ENCODE results near the gene PIEZO2. TPM values are rescaled to one million over a fixed set of nuclear protein-coding genes. Genes with fewer than 3 reads are reported as not detected.
"Not testable (repeated sequence)": the region's sequence is repeated elsewhere in the genome, so short reads cannot be mapped to it uniquely, and the experiment has no call there.

PIEZO2 gene
- polyA plus RNA-seq, 1 experiment: 2.8 TPM

DNA sequence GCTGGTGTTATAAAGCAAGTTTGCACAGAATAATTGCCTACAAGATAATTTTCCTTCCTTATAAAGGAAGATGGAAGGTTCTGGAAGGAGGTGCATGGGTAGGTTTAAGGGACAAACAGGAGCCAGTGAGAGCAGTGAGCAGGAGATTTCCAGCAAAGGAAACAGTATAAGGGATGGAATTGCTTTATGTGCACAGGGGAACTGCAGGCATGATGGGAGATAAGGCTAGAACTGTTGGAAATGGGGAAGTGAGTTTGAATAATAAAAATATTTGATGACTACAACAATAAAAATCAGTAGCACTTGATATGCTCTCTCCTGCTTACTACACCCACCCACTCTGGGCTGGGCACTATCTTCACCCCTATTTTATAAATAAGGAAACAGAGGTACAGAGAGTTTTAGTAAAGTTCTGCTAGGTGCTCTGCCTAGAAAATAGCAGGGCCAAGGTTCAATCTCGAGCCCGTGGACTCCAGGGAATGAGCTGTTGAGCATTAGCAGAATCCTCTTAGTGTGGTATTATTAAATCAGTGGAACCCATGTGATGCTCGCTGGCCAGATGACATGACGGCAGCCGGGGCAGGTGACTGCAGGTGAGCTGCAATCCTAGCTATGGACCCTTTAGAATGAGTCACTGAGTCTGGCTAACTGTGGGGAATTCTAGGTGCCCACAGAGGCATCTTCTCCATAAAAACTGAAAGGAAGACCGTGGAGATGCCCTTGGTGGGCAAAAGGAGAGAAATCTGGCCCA is 302.5 kb downstream of the PIEZO2 start:
- peaks cover 27% of the 10 kb centered on the region for H3K27me3 ChIP-seq (ENCODE audit: control insufficient read depth, insufficient read depth, low read length)
- ChIA-PET POLR2A (no interaction called here), CTCF (interaction anchor here (0.7 to 1.4 kb wide), 3 partner anchors 192 to 307 kb away, joined by 3 read pairs; no protein-coding TSS in a partner anchor)
- TF ChIP-seq CTCF (IDR thresholded peaks at IDR 0.05; ENCODE audit: low read depth, low read length): no peak
- no peak for DNase-seq (ENCODE audit: low read depth, low spot score)
- no peak overlapping the region for H3K27ac ChIP-seq (ENCODE audit: low read depth, low read length)
- no peaks in the 10 kb centered on the region for H3K9me3 ChIP-seq (ENCODE audit: control insufficient read depth, insufficient read depth, low read length)
- no peak overlapping the region for H3K4me3 ChIP-seq (ENCODE audit: low read depth, low read length)

- H3K27ac ChIP-seq (ENCODE audit: low read depth, low read length); H3K9me3 ChIP-seq (ENCODE audit: control insufficient read depth, insufficient read depth, low read length); POLR2A ChIA-PET; DNase-seq (ENCODE audit: low read depth, low spot score); H3K4me3 ChIP-seq (ENCODE audit: low read depth, low read length): not testable (repeated sequence)
- CTCF ChIA-PET: interaction anchor here (1.4 kb wide), 2 partner anchors 195 to 308 kb away, joined by 3 read pairs; no protein-coding TSS in a partner anchor
- H3K27me3 ChIP-seq (ENCODE audit: control insufficient read depth, insufficient read depth, low read length): peaks cover 27% of the 10 kb centered on the region
Observed at GRCh38 chr18:10846035-10846434, 303.3 kb downstream of the PIEZO2 start.

GRCh38 chr18:10843565-10843964 is 305.8 kb downstream of the PIEZO2 start:
- ChIA-PET POLR2A (no interaction called here), CTCF (interaction anchor here (1.3 to 4.2 kb wide), 3 partner anchors 8 to 311 kb away, joined by 3 to 34 read pairs (median 7); no protein-coding TSS in a partner anchor)
- no peak overlapping the region for H3K27ac ChIP-seq (ENCODE audit: low read depth, low read length)
- TF ChIP-seq CTCF (IDR thresholded peaks at IDR 0.05; ENCODE audit: low read depth, low read length): no peak
- no peak for DNase-seq (ENCODE audit: low read depth, low spot score)
- no peaks in the 10 kb centered on the region for H3K9me3 ChIP-seq (ENCODE audit: control insufficient read depth, insufficient read depth, low read length)
- H3K4me3 ChIP-seq (ENCODE audit: low read depth, low read length): no peak overlapping the region
- peaks cover 15% of the 10 kb centered on the region for H3K27me3 ChIP-seq (ENCODE audit: control insufficient read depth, insufficient read depth, low read length)

DNA sequence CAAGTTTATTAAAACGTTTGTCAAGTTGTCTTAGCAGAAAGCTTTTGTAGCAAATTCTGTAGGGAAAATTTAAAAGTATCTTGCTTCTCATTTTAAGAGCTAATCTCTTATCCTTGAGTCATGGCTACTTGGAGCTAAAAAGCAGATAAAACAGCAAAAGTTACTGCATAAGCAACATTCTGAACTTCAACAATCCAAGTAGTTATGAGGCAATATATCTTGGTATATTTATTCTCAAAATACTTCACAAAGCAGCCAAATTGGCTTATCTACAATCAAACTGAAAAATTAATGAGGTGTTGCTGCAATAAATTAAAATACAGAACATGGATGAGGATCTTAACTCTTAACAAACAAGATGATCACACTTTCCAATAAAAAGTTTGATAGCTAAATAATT is 306.5 kb downstream of the PIEZO2 start:
- Histone ChIP-seq H3K9me3 (ENCODE audit: control insufficient read depth, insufficient read depth, low read length) (no peaks in the 10 kb centered on the region), H3K4me3 (ENCODE audit: low read depth, low read length) (no peak overlapping the region), H3K27ac (ENCODE audit: low read depth, low read length) (no peak overlapping the region), H3K27me3 (ENCODE audit: control insufficient read depth, insufficient read depth, low read length) (peaks cover 14% of the 10 kb centered on the region)
- no peak for TF ChIP-seq CTCF (IDR thresholded peaks at IDR 0.05; ENCODE audit: low read depth, low read length)
- POLR2A ChIA-PET: no interaction called here
- no peak for DNase-seq (ENCODE audit: low read depth, low spot score)
- CTCF ChIA-PET: interaction anchor here (1.3 to 4.2 kb wide), 3 partner anchors 8 to 312 kb away, joined by 3 to 34 read pairs (median 7); no protein-coding TSS in a partner anchor

DNA sequence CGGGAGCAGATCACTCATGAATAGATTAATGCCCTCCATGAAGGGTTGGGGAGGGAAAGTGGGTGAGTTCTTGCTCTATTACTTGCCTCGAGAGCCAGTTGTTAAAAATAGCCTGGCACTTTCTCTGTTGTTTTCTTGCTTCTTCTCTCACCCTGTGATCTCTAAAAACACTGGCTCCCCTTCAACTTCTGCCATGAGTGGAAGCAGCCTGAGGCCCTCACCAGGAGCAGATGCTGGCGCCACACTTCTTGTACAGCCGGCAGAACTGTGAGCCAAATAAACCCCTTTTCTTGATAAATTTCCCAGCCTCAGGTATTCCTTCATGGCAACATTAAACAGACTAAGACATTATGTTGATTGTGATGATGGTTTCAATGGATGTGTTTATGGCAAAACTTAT is 307.0 kb downstream of the PIEZO2 start:
- ChIA-PET CTCF (interaction anchor here (1.3 to 4.2 kb wide), 4 partner anchors 9 to 312 kb away, joined by 3 to 34 read pairs (median 6); no protein-coding TSS in a partner anchor), POLR2A (no interaction called here)
- no peaks in the 10 kb centered on the region for H3K9me3 ChIP-seq (ENCODE audit: control insufficient read depth, insufficient read depth, low read length)
- no peak for TF ChIP-seq CTCF (IDR thresholded peaks at IDR 0.05; ENCODE audit: low read depth, low read length)
- H3K27me3 ChIP-seq (ENCODE audit: control insufficient read depth, insufficient read depth, low read length): peaks cover 9% of the 10 kb centered on the region
- DNase-seq (ENCODE audit: low read depth, low spot score): no peak
- no peak overlapping the region for H3K4me3 ChIP-seq (ENCODE audit: low read depth, low read length)
- H3K27ac ChIP-seq (ENCODE audit: low read depth, low read length): no peak overlapping the region
